K562 (cell line): Measurements from ENCODE around the gene ZNF785. TPM values are rescaled to one million over a fixed set of nuclear protein-coding genes. Genes with fewer than 3 reads are reported as not detected.

Experiments used
- ARHGAP35 ChIP-seq: fragments of 450-650 bp; IDR thresholded peaks from 2 replicates; pipeline ENCODE4 v1.6.1; 2018; ENCODE audit not compliant: partially characterized antibody
- BRD9 ChIP-seq: fragments of 450-650 bp; IDR thresholded peaks from 2 replicates; pipeline ENCODE4 v1.6.1; 2018; ENCODE audit warnings: low read depth; ENCODE audit not compliant: partially characterized antibody
- ESRRA ChIP-seq: fragments of 450-650 bp; IDR thresholded peaks from 2 replicates; pipeline ENCODE4 v1.6.1; 2014; ENCODE audit warnings: low read depth, mild to moderate bottlenecking, moderate library complexity, borderline replicate concordance
- HMG20B ChIP-seq: fragments of 250-450 bp; sonication (Bioruptor Pico); IDR thresholded peaks from 2 replicates; pipeline ENCODE4 v1.5.0; 2021; ENCODE audit warnings: mild to moderate bottlenecking
- HNRNPK ChIP-seq: fragments of 200-400 bp; formaldehyde crosslinking; IDR thresholded peaks from one replicate; pipeline ENCODE4 v1.6.1; 2018; ENCODE audit warnings: mild to moderate bottlenecking, low read depth, low read length; ENCODE audit not compliant: poor library complexity, severe bottlenecking
- IFI16 ChIP-seq: fragments of 250-450 bp; sonication (Bioruptor Pico); IDR thresholded peaks from 2 replicates; pipeline ENCODE4 v2.1.2; 2022; ENCODE audit warnings: mild to moderate bottlenecking, inconsistent platforms
- ILF3 ChIP-seq: fragments of 450-650 bp; IDR thresholded peaks from 2 replicates; pipeline ENCODE4 v1.6.1; 2018; ENCODE audit warnings: antibody characterized with exemption, mild to moderate bottlenecking, moderate library complexity, borderline replicate concordance
- KDM4B ChIP-seq, 2 experiments: fragments of 450-650 bp in 1 of 2; sonication (generic) in 1 of 2; IDR thresholded peaks; 2 replicates each; pipeline ENCODE4 v1.6.1; 2016 to 2017; ENCODE audit warnings: borderline replicate concordance in 2 of 2, antibody characterized with exemption in 1 of 2, low read depth in 1 of 2, mild to moderate bottlenecking in 1 of 2
- KDM5B ChIP-seq: fragments of 200-600 bp; sonication (generic); IDR thresholded peaks from 2 replicates; pipeline ENCODE4 v1.6.1; 2012; ENCODE audit warnings: low read depth, mild to moderate bottlenecking, moderate library complexity, low read length, control low read depth, inconsistent platforms; ENCODE audit not compliant: insufficient replicate concordance
- L3MBTL2 ChIP-seq: fragments of 450-650 bp; IDR thresholded peaks from 2 replicates; pipeline ENCODE4 v1.6.1; 2016; ENCODE audit warnings: mild to moderate bottlenecking, moderate library complexity
- NEUROD1 ChIP-seq: fragments of 150-350 bp; IDR thresholded peaks from 2 replicates; pipeline ENCODE4 v1.6.1; 2014; ENCODE audit warnings: borderline replicate concordance, low read length, low read depth; ENCODE audit not compliant: partially characterized antibody
- POLR3A ChIP-seq: IDR thresholded peaks from 2 replicates; pipeline ENCODE4 v1.6.1; 2011; ENCODE audit warnings: borderline replicate concordance, mild to moderate bottlenecking, moderate library complexity; ENCODE audit not compliant: insufficient read length, insufficient read depth; ENCODE audit errors: extremely low read depth
- SIN3A ChIP-seq, 2 experiments: fragments of 150-350 bp in 1 of 2; IDR thresholded peaks; 2 replicates each; pipeline ENCODE4 v1.6.1; 2011 to 2016; ENCODE audit warnings: borderline replicate concordance in 2 of 2, low read depth in 2 of 2, low read length in 2 of 2, mild to moderate bottlenecking in 2 of 2, moderate library complexity in 2 of 2; ENCODE audit not compliant: control insufficient read depth in 1 of 2
- SMARCB1 ChIP-seq: IDR thresholded peaks from 2 replicates; pipeline ENCODE4 v1.6.1; 2011; ENCODE audit warnings: improper control_type of control experiment, low read depth; ENCODE audit not compliant: insufficient read length
- SMC3 ChIP-seq: conservative IDR thresholded peaks from 2 replicates; pipeline ENCODE4 v1.6.1; 2011; ENCODE audit warnings: low read depth, low read length, improper control_type of control experiment; ENCODE audit not compliant: insufficient read depth
- U2AF2 ChIP-seq: fragments of 200-400 bp; formaldehyde crosslinking; optimal IDR thresholded peaks from 2 replicates; pipeline ENCODE3; 2017; ENCODE audit warnings: low read depth, mild to moderate bottlenecking, low read length
- ZNF143 ChIP-seq: sonication (generic); formaldehyde crosslinking; IDR thresholded peaks from 2 replicates; pipeline ENCODE4 v1.9.0; 2022; ENCODE audit warnings: mild to moderate bottlenecking, missing genetic modification reagents
- ZNF282 ChIP-seq: sonication (generic); formaldehyde crosslinking; IDR thresholded peaks from 2 replicates; pipeline ENCODE4 v1.8.1; 2023; ENCODE audit warnings: missing genetic modification reagents
- ZNF57 ChIP-seq: fragments of 450-650 bp; formaldehyde crosslinking; IDR thresholded peaks from 2 replicates; pipeline ENCODE4 v1.4.0; 2020; ENCODE audit warnings: mild to moderate bottlenecking, moderate library complexity
- ZNF589 ChIP-seq: fragments of 200-800 bp; sonication (Bioruptor generic); IDR thresholded peaks from 2 replicates; pipeline ENCODE4 v1.6.1; 2016; ENCODE audit warnings: low read depth, missing genetic modification characterization, missing compliant biosample characterization
- polyA plus RNA-seq, 8 experiments: library from polyadenylated mRNA; depleted of rRNA in 4 of 8; stranded (reverse) in 5 of 8; unstranded in 3 of 8; fragments of >200 nt; fragmentation: Nextera tagmentation in 2 of 8; fragmentation: Illumina TruSeq in 1 of 8; extraction: Ambion mirVana in 2 of 8; extraction: Trizol in 1 of 8; gene quantifications; 2 replicates each; pipeline versions ENCODE4 v1.2.1 to v1.2.3, GENCODE V29; 2011 to 2014; ENCODE audit warnings: inconsistent platforms in 1 of 8, missing spikeins in 1 of 8
- total RNA-seq, 7 experiments: library from RNA; depleted of rRNA in 6 of 7; stranded (reverse); fragments of >200 nt in 6 of 7; fragmentation: Illumina TruSeq in 2 of 7; extraction: Trizol in 2 of 7; gene quantifications; 2 replicates each; pipeline versions ENCODE4 v1.2.1 to v1.2.3, GENCODE V29; 2011 to 2021; ENCODE audit warnings: low replicate concordance in 1 of 7
- TF ChIP-seq, protein P1 (sequence below): fragments of 250-450 bp; sonication (Bioruptor Pico); IDR thresholded peaks from 2 replicates; pipeline ENCODE4 v1.4.0; 2020; ENCODE audit warnings: mild to moderate bottlenecking, moderate library complexity
- TF ChIP-seq, protein P2 (sequence below): fragments of 250-450 bp; sonication (Bioruptor Pico); IDR thresholded peaks from 2 replicates; pipeline ENCODE4 v1.8.0; 2022; ENCODE audit warnings: moderate library complexity, mild to moderate bottlenecking, inconsistent platforms

The ZNF785 gene
- total and polyA plus RNA-seq, 9 of the 15 experiments (the other 6 are each of a cell fraction or from before 2014, with no cell fraction given), result 0.64 to 11.0 (median 6.4) TPM

DNA sequence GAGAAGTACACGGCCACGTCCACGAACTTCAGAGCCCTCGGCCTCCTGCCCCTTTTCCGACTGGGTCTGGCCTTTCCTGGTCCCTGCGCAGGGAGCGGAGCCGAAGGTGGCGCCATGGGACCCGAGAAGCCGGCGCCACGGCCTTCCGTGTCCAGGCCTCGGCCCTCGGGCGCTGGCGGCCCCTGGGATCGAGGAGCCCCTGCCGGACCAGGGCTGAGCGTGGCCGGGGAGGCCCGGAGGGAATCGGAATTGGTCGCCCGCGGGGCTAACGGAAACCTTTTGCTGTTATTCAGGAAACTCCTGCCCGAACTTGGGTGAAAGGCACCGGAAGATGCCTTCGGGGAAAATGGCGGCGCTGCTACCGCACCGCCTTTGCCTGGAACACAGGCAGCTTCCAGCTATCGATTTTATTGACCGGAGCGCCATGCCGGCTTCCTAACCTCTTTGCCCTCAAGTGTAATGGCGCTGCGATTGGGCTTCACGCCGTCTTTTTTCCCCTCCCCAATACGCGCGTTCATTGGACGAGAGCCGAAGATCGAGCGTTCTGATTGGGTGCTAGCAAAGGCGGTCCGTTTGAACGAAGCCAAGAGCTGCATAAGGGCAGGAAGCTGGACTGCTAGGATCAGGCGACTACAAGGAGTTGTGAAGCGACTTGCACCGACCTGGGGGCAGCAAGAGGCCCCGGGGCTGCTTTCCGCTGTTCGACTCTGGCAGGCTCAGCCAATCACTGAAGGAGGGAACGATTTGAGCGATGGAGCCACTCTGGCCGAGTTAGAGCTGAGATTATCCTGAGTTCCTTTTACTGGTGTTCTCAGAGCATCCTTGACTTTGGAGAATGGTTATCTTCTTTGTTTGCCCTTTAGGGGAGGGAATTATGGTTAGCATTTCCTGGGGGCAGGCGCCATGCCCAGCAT, 24.7 kb upstream of the ZNF785 start, which contains the start of gene ZNF689 (continued):
- TF ChIP-seq, protein P1, sequence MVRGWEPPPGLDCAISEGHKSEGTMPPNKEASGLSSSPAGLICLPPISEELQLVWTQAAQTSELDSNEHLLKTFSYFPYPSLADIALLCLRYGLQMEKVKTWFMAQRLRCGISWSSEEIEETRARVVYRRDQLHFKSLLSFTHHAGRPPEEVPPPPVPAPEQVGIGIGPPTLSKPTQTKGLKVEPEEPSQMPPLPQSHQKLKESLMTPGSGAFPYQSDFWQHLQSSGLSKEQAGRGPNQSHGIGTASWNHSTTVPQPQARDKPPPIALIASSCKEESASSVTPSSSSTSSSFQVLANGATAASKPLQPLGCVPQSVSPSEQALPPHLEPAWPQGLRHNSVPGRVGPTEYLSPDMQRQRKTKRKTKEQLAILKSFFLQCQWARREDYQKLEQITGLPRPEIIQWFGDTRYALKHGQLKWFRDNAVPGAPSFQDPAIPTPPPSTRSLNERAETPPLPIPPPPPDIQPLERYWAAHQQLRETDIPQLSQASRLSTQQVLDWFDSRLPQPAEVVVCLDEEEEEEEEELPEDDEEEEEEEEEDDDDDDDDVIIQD (CRISPR knock-in tag), result no peak
- TF ChIP-seq, protein P2, sequence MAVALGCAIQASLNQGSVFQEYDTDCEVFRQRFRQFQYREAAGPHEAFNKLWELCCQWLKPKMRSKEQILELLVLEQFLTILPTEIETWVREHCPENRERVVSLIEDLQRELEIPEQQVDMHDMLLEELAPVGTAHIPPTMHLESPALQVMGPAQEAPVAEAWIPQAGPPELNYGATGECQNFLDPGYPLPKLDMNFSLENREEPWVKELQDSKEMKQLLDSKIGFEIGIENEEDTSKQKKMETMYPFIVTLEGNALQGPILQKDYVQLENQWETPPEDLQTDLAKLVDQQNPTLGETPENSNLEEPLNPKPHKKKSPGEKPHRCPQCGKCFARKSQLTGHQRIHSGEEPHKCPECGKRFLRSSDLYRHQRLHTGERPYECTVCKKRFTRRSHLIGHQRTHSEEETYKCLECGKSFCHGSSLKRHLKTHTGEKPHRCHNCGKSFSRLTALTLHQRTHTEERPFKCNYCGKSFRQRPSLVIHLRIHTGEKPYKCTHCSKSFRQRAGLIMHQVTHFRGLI (CRISPR knock-in tag), result no peak
- TF ChIP-seq ZNF282 (CRISPR knock-in tag), result no peak
- TF ChIP-seq U2AF2, result no peak
- no peak for TF ChIP-seq KDM4B (IDR thresholded peaks at IDR 0.05; ENCODE audit: borderline replicate concordance in 2 of 2, low read depth in 1 of 2)
- TF ChIP-seq ZNF57 (CRISPR knock-in tag), result no peak
- peak; percentile 67 for TF ChIP-seq KDM5B
- peak; percentile 23 for TF ChIP-seq BRD9
- TF ChIP-seq SMC3, result no peak
- no peak for TF ChIP-seq SMARCB1
- no peak for TF ChIP-seq ARHGAP35
- no peak for TF ChIP-seq ZNF143 (CRISPR knock-in tag)
- peak; percentile 33; the same call in 1 of the 2 replicates for TF ChIP-seq ESRRA
- TF ChIP-seq NEUROD1, result peak; percentile 99
- no peak for TF ChIP-seq HMG20B (CRISPR knock-in tag)
- no peak for TF ChIP-seq SIN3A (IDR thresholded peaks at IDR 0.05; ENCODE audit: borderline replicate concordance in 2 of 2, control insufficient read depth in 1 of 2, low read depth in 2 of 2, low read length in 2 of 2)
- no peak for TF ChIP-seq ILF3
- 0 out of 2 replicates have a peak, but pooled peaks have one; percentile 60 for TF ChIP-seq ZNF589 (CRISPR knock-in tag)
- no peak for TF ChIP-seq IFI16 (CRISPR knock-in tag)
- peak; percentile 67 for TF ChIP-seq L3MBTL2
- no peak for TF ChIP-seq POLR3A
- TF ChIP-seq HNRNPK, result no peak
